22Rv1 (cell line): ENCODE data around the gene KREMEN2.

Experiments
- CTCF ChIP-seq: fragments of 450-650 bp; IDR thresholded peaks from 2 replicates; pipeline ENCODE4 v1.5.1; 2017; ENCODE audit warnings: mild to moderate bottlenecking
- ZFX ChIP-seq: fragments of 450-650 bp; IDR thresholded peaks from 2 replicates; pipeline ENCODE4 v1.6.1; 2017; ENCODE audit warnings: antibody characterized with exemption, borderline replicate concordance

GRCh38 chr16:3008690-3009037 lies 44.6 kb downstream of the KREMEN2 start:
- TF ChIP-seq CTCF (no peak), ZFX (no peak)
